Stimulated activated CD8-positive, alpha-beta memory T cell treated with anti-CD3 and anti-CD28 coated beads, Interleukin-4, amount 100 ng/mL, for 1 hour (primary cell): Measurements from ENCODE around the gene WDR20.
A peak's percentile ranks its signal among the peaks of the same experiment; 100 is the strongest.
"Not testable (repeated sequence)": the region's sequence is repeated elsewhere in the genome, so short reads cannot be mapped to it uniquely, and the experiment has no call there.

ENCODE experiments used
- DNase-seq, 2 donors: peaks; one replicate each; pipeline ENCODE4 v3.0.0-alpha.2; 2020; ENCODE audit warnings: low read depth in 2 of 2, low spot score in 1 of 2

The WDR20 gene

GRCh38 chr14:102234331-102235264, 94.9 kb downstream of the WDR20 start:
- DNase-seq: no peak

- DNase-seq: peak; percentile 24 to 48
These were observed 95.7 kb downstream of the WDR20 start for GRCh38 chr14:102235275-102235897.

- no peak for DNase-seq
These were observed 96.3 kb downstream of the WDR20 start for GRCh38 chr14:102236026-102236425.

- DNase-seq: no peak
These were observed 98.4 kb downstream of the WDR20 start for GRCh38 chr14:102238131-102238530.

GRCh38 chr14:102238766-102239165, 99.1 kb downstream of the WDR20 start:
- DNase-seq: no peak

DNA sequence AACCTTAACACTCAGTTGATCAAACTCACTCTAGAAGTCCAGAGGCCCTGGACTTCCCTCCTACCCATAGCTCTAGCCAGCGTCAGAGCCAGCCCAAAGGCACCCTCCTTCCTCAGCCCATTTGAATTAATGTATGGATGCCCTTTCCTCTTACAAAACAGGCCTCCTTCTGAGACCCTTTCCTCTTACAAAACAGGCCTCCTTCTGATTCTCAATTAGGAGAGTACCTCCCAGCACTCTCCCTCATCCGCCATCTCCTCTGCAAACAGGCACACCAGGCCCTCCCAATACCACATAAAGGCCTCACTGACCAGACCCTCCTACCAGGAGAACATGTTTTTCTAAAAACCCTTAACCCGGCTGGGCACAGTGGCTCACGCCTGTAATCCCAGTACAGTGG, 99.5 kb downstream of the WDR20 start:
- no peak for DNase-seq

DNA sequence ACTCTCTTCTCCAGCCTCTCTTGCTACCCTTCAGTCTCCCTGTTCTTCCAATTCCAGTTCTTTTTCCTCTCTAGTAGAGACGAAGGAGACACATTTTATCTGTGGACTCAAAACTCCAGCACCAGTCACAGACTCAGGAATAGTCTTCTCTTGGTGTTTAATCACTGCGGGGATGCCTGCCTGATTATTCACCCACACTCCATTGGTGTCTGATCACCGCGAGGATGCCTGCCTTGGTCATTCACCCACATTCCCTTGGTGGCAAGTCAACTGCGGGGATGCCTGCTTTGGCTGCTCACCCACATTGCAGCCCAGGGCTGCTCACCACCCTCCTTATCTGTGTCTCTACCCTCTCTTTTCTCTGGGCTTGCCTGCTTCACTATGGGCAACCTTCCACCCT, 100.8 kb downstream of the WDR20 start:
- DNase-seq: not testable (repeated sequence)

DNA sequence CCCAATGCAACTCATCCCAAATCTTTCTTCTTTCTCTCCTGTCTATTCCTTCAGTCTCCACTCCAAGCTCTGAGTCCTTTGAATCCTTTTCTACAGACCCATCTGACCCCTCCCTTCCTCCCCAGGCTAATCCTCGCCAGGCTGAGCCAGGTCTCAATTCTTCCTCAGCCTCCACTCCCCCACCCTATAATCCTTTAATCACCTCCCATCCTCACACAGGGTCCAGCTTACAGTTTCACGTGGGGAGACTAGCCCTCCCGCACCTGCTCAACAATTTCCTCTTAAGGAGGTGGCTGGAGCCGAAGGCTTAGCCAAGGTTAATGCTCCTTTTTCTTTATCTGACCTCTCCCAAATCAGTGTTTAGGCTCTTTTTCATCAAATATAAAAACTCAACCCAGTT, 101.5 kb downstream of the WDR20 start:
- DNase-seq: no peak

DNA sequence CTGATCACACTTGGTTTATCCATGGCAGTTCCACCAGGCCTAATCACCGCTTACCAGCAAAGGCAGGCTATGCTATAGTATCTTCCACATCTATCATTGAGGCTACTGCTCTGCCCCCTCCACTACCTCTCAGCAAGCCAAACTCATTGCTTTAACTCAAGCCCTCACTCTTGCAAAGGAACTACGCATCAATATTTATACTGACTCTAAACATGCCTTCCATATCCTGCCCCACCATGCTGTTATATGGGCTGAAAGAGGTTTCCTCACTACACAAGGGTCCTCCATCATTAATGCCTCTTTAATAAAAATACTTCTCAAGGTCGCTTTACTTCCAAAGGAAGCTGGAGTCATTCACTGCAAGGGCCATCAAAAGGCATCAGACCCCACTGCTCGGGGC, 104.1 kb downstream of the WDR20 start:
- DNase-seq: not testable (repeated sequence)

GRCh38 chr14:102246071-102246470, 106.4 kb downstream of the WDR20 start:
- no peak for DNase-seq

DNA sequence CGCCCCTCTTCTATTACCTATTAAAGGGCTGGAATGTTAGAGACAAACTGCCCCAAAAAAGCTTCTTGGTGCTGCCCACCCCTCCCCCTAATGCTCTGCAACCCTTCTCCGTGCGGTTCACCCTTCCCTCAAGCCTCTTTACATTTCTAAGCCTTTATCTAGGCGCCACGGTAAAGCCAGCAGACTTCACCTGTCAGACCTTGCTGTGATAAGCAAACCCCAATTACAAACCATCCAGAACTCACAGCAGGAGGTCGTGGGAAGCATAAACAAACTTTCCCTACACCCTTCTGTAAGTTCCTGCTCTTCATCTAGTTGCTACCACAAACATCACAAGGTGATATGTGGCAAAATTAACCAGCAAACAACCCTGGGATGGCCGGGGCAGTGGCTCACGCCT, 108.4 kb downstream of the WDR20 start:
- no peak for DNase-seq

- DNase-seq: no peak
These were observed 109.3 kb downstream of the WDR20 start for GRCh38 chr14:102249041-102249440.

GRCh38 chr14:102249981-102250380, 110.3 kb downstream of the WDR20 start:
- DNase-seq: no peak

- DNase-seq: no peak
These were observed 110.9 kb downstream of the WDR20 start for GRCh38 chr14:102250636-102251035.

DNA sequence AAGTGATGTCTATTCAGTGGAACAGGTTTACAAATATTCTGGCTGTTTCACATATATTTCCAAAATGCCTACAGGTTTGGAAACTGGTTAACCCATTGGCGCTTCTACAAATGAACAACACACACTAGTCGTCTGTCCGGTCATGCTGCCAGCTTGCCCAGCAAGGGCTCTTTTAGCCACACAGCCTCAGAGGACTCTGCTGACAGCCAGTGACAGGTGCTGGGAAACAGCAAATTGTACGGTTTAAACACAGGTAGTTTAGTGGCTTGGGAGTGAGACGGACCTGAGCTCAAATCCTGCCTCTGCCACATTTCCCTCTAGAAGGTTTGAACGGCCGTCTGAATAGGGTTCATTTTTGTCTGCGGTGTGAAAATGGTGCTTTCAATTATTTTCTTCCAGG, 111.5 kb downstream of the WDR20 start:
- no peak for DNase-seq

GRCh38 chr14:102252834-102253801, 113.4 kb downstream of the WDR20 start:
- DNase-seq: no peak

GRCh38 chr14:102255401-102256190, 115.9 kb downstream of the WDR20 start:
- DNase-seq: no peak

GRCh38 chr14:102256716-102257115, 117.0 kb downstream of the WDR20 start:
- no peak for DNase-seq

DNA sequence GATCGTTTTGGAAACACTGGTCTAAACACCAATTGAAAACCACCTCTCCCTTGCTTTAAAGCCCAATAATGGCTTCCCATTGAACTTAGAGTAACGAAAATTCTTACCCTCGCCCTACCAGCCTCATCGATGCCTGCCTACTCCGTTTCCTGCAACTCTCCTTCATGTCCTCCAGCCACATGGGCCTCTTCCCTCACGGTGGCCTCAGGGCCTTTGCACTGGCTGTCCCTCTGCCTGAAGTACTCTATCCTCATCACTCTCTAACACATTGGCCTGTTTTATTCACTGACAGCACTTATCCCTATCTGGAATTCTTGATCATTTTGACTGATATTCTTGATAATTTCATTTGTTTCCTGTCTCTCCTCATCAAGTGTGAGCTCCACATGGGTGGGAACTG, 118.4 kb downstream of the WDR20 start:
- no peak for DNase-seq
